IMR-90 (cell line): ENCODE measurements around the gene BSND.

Experiments
- BHLHE40 ChIP-seq: fragments of 150-350 bp; IDR thresholded peaks from 2 replicates; pipeline ENCODE4 v1.6.1; 2016; ENCODE audit warnings: mild to moderate bottlenecking, low read depth, low read length
- CEBPB ChIP-seq: IDR thresholded peaks from 2 replicates; pipeline ENCODE4 v1.6.1; 2012; ENCODE audit warnings: low read depth, low read length, improper control_type of control experiment
- FOS ChIP-seq: fragments of 150-350 bp; IDR thresholded peaks from 2 replicates; pipeline ENCODE4 v1.6.1; 2016; ENCODE audit warnings: low read depth, low read length
- MAZ ChIP-seq: IDR thresholded peaks from 2 replicates; pipeline ENCODE4 v1.6.1; 2012; ENCODE audit warnings: low read depth, mild to moderate bottlenecking, low read length, improper control_type of control experiment, moderate library complexity, borderline replicate concordance
- MXI1 ChIP-seq: IDR thresholded peaks from 2 replicates; pipeline ENCODE4 v1.6.1; 2012; ENCODE audit warnings: low read depth, mild to moderate bottlenecking, low read length, moderate library complexity, borderline replicate concordance
- NFE2L2 ChIP-seq: fragments of 150-350 bp; IDR thresholded peaks from 2 replicates; pipeline ENCODE4 v1.6.1; 2016; ENCODE audit warnings: low read depth, mild to moderate bottlenecking, low read length
- POLR2A ChIP-seq: IDR thresholded peaks from 2 replicates; pipeline ENCODE4 v1.6.1; 2012; ENCODE audit warnings: mild to moderate bottlenecking, low read depth, low read length
- RAD21 ChIP-seq: IDR thresholded peaks from 2 replicates; pipeline ENCODE4 v1.6.1; 2012; ENCODE audit warnings: low read length, improper control_type of control experiment
- RCOR1 ChIP-seq: IDR thresholded peaks from 2 replicates; pipeline ENCODE4 v1.6.1; 2012; ENCODE audit warnings: mild to moderate bottlenecking, low read length, improper control_type of control experiment; ENCODE audit not compliant: insufficient replicate concordance
- RFX5 ChIP-seq: IDR thresholded peaks from 2 replicates; pipeline ENCODE4 v1.8.0; 2012; ENCODE audit warnings: low read depth, mild to moderate bottlenecking, low read length, moderate library complexity
- SMC3 ChIP-seq: fragments of 150-350 bp; IDR thresholded peaks from 2 replicates; pipeline ENCODE4 v1.6.1; 2016; ENCODE audit warnings: low read depth, mild to moderate bottlenecking, antibody characterized with exemption, low read length, moderate library complexity
- TF ChIP-seq, protein P1 (sequence below): conservative IDR thresholded peaks from 2 replicates; pipeline ENCODE4 v1.5.1; 2012; ENCODE audit warnings: mild to moderate bottlenecking, low read depth, low read length, improper control_type of control experiment
- TF ChIP-seq, protein P2 (sequence below): fragments of 150-350 bp; IDR thresholded peaks from 2 replicates; pipeline ENCODE4 v1.6.1; 2016; ENCODE audit warnings: low read depth, mild to moderate bottlenecking, low read length, moderate library complexity, borderline replicate concordance

DNA sequence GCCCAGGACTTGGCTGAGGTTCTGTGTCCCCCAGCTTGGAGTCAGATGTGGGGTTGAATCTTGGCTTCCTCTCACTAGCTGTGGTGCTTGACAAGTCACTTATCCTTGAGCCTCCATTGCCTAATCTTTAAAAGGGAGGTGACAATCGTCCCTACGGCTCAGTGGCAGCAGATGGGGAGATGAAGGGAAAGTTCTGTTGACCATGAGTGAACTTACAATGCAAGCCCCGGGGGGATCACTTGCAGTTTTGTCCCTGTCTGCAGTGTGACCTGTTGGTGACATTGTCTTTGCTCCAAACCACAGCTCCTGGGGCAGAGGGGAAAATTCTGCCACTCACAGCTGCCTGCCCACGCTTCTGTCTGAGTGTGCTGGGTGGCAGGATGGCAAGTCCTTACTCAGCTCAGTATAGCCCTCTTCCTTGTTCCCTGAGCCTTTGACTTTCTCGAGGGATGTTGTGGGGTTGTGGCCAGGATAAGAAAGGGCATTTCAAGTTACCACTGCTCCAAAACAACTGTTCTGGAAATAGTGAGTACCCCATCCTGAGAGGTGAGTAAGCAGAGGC is 42.3 kb downstream of the BSND start:
- no peak for TF ChIP-seq CEBPB
- TF ChIP-seq POLR2A = no peak
- TF ChIP-seq, protein P1, sequence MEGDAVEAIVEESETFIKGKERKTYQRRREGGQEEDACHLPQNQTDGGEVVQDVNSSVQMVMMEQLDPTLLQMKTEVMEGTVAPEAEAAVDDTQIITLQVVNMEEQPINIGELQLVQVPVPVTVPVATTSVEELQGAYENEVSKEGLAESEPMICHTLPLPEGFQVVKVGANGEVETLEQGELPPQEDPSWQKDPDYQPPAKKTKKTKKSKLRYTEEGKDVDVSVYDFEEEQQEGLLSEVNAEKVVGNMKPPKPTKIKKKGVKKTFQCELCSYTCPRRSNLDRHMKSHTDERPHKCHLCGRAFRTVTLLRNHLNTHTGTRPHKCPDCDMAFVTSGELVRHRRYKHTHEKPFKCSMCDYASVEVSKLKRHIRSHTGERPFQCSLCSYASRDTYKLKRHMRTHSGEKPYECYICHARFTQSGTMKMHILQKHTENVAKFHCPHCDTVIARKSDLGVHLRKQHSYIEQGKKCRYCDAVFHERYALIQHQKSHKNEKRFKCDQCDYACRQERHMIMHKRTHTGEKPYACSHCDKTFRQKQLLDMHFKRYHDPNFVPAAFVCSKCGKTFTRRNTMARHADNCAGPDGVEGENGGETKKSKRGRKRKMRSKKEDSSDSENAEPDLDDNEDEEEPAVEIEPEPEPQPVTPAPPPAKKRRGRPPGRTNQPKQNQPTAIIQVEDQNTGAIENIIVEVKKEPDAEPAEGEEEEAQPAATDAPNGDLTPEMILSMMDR = no peak
- TF ChIP-seq BHLHE40 = no peak
- no peak for TF ChIP-seq RAD21
- no peak for TF ChIP-seq MAZ
- TF ChIP-seq SMC3 = no peak
- no peak for TF ChIP-seq MXI1
- TF ChIP-seq FOS = no peak
- TF ChIP-seq RCOR1 = no peak
- no peak for TF ChIP-seq RFX5
- TF ChIP-seq, protein P2, sequence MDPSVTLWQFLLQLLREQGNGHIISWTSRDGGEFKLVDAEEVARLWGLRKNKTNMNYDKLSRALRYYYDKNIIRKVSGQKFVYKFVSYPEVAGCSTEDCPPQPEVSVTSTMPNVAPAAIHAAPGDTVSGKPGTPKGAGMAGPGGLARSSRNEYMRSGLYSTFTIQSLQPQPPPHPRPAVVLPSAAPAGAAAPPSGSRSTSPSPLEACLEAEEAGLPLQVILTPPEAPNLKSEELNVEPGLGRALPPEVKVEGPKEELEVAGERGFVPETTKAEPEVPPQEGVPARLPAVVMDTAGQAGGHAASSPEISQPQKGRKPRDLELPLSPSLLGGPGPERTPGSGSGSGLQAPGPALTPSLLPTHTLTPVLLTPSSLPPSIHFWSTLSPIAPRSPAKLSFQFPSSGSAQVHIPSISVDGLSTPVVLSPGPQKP = no peak
- no peak for TF ChIP-seq NFE2L2
